Measurements from ENCODE around the gene GIMAP1.

DNA sequence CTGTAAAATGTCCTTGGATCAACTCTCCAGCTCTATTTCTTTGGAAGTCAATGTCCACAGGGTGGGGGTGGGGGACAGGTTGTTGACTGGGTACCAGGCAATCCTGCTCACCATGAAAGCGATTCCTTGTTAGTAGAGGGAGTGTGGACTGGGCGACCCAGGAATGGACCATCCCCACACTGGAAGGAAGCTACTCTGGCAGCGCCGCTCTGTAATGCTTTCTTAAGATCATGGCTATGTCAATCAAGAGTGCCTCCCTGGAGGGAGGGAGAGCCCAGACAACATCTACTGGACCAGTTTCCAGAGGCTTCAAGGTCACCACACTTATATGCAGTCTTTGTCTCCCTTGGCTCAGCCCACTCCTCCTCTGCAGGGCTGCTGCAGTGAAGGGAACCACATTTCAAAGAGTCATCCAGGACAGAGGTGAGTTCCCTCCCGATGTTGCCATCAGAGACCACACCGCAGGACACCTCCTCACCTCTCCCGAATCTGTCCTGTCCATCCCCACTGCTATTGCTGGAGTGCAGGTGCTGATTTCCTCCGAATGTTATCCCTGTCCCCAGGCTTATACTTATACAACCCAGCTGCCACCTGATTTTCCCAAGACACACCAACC lies 27.7 kb downstream of the GIMAP1 start:
- TF ChIP-seq POLR2A (IDR thresholded peaks at IDR 0.05): no peak
- TF ChIP-seq, protein P1, sequence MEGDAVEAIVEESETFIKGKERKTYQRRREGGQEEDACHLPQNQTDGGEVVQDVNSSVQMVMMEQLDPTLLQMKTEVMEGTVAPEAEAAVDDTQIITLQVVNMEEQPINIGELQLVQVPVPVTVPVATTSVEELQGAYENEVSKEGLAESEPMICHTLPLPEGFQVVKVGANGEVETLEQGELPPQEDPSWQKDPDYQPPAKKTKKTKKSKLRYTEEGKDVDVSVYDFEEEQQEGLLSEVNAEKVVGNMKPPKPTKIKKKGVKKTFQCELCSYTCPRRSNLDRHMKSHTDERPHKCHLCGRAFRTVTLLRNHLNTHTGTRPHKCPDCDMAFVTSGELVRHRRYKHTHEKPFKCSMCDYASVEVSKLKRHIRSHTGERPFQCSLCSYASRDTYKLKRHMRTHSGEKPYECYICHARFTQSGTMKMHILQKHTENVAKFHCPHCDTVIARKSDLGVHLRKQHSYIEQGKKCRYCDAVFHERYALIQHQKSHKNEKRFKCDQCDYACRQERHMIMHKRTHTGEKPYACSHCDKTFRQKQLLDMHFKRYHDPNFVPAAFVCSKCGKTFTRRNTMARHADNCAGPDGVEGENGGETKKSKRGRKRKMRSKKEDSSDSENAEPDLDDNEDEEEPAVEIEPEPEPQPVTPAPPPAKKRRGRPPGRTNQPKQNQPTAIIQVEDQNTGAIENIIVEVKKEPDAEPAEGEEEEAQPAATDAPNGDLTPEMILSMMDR (IDR thresholded peaks at IDR 0.05): no peak

Measured in tibial nerve (tissue), 3 donors.